ENCODE measurements around the gene S100P.

Gene S100P

DNA sequence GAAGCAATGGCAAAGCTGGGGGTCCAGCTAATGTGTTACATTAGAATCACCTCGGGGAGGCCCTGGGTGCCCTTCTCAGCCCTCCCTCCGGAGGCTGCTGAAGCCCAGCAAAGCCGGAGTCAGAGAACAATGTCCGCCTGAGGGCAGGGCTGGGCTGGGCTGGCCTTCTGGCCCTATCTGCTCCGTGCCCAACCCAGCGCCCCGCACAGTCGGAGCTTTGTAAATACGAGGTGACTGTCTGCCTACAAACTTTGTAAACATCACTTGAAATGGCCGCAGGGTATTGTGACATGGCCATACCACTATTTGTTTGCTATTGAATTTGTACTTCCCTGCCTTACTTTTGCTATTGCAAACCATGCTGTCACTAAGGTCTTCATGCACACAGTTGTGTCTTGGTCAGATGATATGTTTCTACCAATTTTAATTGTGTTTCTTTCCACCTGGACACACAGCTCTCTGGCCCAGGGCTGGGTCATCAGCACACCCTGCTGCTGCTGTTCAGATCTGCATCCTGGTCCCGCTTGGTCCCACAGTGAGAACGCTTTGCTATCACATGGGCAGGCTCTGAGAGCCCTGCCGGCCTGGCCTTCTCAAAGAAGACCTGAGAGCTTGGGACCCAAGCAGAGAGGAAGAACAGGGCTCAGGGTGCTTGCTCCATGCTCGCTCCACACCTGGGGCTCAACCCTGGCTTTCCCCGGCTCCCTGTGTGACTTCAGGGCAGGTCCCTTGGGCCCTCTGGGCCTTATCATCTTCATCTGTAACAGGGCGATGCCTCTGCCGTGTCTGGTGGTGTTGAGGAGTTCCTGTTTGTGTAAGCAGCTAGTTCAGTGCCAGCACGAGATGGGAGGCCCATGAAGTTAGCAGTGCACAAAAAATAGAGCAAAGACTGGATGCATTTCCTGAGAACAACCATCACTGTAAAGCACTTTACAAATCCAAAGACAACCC lies 2.3 kb downstream of the S100P start:
- H3K4me3 ChIP-seq (ENCODE audit: low read depth, low read length), result no peak overlapping the region

DNA sequence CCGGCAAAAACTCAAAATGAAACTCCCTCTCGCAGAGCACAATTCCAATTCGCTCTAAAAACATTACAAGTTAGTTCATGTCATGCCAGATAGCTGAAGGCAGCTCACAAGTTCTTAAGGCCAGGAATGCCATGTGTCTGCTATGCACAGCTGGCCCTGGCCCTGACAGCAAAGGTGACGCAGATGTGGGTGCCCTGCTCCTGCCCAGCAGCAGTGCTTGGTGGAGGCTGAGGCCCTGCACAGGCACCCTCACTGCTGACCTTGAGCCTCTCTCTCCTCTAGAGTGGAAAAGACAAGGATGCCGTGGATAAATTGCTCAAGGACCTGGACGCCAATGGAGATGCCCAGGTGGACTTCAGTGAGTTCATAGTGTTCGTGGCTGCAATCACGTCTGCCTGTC lies 2.9 kb downstream of the S100P start:
- H3K4me3 ChIP-seq (ENCODE audit: low read depth, low read length), result no peak overlapping the region

- H3K4me3 ChIP-seq (ENCODE audit: low read depth, low read length), result no peak overlapping the region
Measured at GRCh38 chr4:6697131-6697530, 3.5 kb downstream of the S100P start.

- H3K4me3 ChIP-seq (ENCODE audit: low read depth, low read length), result no peak overlapping the region
Measured at GRCh38 chr4:6699388-6699787, 5.7 kb downstream of the S100P start.

- H3K4me3 ChIP-seq (ENCODE audit: low read depth, low read length), result no peak overlapping the region
Measured at GRCh38 chr4:6699903-6700302, 6.2 kb downstream of the S100P start.

DNA sequence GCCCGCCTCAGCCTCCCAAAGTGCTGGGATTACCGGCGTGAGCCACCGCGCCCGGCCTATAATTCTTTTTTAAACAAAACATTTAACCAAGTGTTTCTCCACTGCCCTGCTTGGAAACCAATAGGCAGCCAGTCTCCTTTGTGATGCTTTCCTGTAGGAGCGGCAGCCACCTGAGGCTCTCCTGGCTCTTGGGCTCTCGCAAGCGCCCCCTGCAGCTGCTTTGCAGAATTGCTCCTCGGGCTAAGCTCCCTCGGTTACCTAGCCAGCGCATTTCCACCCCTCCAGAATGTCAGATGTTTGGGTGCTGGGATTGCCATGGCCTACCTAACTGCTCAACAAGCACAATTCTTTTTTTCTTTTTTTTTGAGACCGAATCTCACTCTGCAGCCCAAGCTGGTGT lies 7.7 kb downstream of the S100P start:
- H3K4me3 ChIP-seq (ENCODE audit: low read depth, low read length), result no peak overlapping the region

GRCh38 chr4:6702761-6703160 lies 9.1 kb downstream of the S100P start:
- no peak overlapping the region for H3K4me3 ChIP-seq (ENCODE audit: low read depth, low read length)

DNA sequence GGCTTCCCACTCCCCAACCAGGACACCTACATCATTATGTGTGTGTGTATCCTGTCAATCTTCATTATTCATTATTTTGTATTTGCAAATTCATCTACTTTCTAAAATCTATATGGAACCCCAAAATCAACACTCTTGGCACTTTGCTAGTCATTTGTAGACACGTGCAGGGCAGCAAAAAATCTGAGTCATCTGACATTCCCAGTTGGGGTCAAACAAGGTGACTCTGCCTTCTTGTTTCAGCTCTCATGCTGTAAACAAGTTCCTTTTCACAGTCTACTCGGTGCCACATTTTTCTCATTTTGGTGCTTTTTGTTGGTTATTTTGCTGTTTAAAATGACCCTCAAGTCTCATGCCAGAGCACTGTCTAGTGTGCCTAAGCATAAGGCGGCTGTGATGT lies 10.1 kb downstream of the S100P start:
- H3K4me3 ChIP-seq (ENCODE audit: low read depth, low read length), result no peak overlapping the region

GRCh38 chr4:6705646-6706045 lies 12.0 kb downstream of the S100P start:
- H3K4me3 ChIP-seq (ENCODE audit: low read depth, low read length), result no peak overlapping the region

DNA sequence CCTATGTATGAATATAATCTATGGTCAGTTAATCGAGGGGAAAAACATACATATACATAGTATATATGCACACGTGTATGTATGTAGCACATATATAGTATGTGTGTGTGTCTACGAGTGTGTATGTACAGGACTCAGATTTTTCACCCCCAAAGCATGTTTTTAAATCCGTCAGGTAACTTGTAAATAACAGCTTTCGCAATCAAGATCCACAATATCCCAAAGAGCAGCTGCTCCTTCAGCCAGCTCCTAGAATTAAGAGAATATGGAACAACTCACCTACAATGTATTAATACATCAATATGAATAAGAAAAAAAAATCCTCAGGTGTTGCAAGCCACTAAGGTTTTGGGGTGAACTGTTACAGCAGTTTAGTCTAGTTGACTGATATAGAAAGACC lies 12.5 kb downstream of the S100P start:
- no peak overlapping the region for H3K4me3 ChIP-seq (ENCODE audit: low read depth, low read length)

GRCh38 chr4:6709230-6710114 lies 15.8 kb downstream of the S100P start, which contains the start of gene MRFAP1L1:
MRFAP1L1 (minus strand) TSS chr4:6709865; CDS start chr4:6709629, 236 bp downstream.
- H3K4me3 ChIP-seq (ENCODE audit: low read depth, low read length), result peak within 1 kb of the TSS; percentile 93

DNA sequence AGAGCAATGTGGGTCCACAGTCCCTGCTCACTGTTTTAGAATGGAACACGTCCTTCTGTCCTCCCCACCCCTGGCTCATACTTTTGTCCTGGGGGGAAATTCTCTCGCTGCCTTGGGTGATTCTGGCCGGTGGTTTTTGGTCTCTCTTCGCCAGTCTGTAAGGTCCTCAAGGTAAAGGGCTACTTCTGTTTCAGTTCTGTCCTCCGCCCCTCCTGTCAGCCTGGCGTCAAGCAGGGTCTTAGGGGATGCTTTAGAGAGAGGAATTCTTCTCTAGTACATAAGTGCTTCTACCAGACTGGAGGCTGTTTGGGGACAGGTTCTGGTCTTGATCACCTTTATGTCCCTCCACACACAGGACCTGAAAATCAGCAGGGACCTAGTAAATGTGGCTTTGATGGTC lies 16.6 kb downstream of the S100P start:
- H3K4me3 ChIP-seq (ENCODE audit: low read depth, low read length), result peak overlapping the region; percentile 48

DNA sequence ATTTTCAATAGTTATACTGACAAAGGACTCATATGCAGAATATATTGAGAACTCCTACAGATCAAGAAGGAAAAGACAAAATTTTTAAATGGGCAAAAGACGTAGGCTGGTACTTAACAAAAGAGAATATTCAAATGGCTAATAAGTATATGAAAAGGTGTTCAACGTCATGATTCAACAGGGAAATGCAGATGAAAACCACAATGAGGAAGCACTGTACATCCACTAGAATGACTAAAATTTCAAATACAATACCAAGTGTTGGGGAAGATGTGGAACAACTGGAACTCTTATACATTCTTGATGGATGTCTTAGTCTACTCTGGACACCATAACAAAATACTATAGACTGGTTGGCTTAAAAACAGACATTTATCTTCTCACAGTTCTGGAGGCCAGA lies 17.3 kb downstream of the S100P start:
- no peak overlapping the region for H3K4me3 ChIP-seq (ENCODE audit: low read depth, low read length)

DNA sequence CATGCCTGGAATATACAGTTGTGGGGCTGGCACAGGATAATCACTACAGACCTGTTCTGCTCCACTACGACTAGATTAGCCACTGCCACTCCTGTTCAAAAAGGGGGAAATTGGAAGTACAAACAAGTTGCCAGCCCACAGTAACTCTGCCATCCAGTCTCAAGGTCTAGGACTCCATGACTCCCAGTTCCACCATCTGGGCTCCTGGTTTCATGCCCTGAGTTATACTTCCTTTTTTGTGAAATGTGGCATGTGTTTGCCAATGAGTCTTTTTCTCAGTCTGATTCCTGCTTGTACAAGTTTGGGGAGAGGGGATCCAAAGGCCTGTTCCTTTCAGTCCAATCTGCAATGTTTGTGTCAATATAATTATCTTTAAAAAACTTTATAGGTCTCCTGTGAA lies 21.3 kb downstream of the S100P start:
- no peak overlapping the region for H3K4me3 ChIP-seq (ENCODE audit: low read depth, low read length)

DNA sequence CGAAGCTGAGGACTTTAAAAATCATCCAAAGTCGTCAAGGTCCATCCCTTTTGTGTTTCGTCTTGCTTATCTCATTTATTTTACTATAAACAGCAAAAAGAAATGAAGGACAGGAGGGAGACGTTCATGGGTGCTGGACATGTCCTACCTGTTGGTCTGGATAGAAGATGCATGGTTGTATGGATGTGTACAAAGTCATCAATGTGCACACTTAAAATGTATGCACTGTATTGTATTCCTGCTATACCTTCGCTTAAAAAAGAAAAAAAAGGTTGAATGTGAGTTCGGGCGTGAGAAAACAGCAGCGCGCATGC lies 22.0 kb downstream of the S100P start:
- peak overlapping the region; percentile 78 for H3K4me3 ChIP-seq (ENCODE audit: low read depth, low read length)

DNA sequence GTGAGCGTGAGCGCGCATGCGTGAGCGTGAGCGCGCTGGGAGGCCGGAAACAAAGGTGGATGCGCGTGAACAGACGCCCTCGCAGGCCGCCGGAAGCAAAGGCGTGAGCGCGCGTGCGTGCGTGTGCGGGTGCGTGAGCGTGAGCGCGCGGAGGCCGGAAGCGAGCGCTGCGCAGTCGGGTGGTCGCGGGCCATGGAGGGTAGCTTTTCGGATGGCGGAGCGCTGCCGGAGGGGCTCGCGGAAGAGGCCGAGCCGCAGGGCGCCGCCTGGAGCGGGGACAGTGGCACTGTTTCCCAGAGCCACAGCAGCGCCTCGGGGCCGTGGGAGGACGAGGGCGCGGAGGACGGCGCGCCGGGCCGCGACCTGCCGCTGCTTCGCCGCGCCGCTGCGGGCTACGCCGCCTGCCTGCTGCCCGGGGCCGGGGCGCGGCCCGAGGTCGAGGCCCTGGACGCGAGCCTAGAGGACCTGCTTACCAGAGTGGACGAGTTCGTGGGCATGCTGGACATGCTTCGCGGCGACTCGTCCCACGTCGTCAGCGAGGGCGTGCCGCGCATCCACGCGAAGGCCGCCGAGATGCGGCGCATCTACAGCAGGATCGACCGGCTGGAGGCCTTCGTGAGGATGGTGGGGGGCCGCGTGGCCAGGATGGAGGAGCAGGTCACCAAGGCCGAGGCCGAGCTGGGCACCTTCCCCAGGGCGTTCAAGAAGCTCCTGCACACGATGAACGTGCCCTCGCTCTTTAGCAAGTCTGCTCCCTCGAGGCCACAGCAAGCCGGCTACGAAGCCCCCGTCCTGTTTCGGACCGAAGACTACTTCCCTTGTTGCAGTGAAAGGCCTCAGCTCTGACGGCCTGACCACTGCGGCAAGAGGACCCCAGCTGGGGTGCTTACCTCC lies 22.6 kb downstream of the S100P start, which contains the start of gene BLOC1S4:
Gene BLOC1S4, plus strand, starts transcription at position 157 of the 894 bp plus-strand sequence. Its CDS starts 36 bp downstream, at position 193.
- peak within 1 kb of the TSS; percentile 78 for H3K4me3 ChIP-seq (ENCODE audit: low read depth, low read length)

DNA sequence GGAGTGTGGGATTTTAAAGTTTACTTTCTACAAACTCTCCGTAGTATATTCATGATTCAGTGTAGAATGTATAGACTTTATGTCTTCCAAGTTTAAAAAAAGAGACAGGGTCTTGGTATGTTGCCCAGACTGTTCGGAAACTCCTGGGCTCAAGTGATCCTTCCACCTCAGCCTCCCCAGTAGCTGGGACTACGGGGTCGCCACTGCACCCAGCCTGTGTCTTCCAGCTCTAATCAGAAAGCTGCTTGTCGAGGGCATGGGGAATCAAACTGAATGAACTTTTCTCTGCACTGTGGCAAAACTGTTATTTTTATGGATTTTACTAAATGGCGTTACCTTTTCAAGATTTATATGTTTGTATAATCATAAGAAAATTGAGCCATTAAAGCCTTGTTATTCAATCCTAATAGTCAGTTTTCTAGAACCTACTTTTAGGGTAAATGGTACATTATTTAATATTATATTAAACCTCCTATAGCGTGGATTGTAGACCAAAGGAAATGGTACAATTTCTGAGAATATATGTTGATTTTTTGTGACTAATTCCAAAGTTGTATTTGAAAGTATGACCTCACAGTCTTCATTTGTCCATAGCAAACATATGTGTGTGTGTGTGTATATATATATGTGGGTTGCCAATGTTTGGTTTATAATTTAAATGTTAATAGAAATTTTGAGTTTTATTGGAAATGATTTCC lies 23.4 kb downstream of the S100P start:
- H3K4me3 ChIP-seq (ENCODE audit: low read depth, low read length), result peak overlapping the region; percentile 78

DNA sequence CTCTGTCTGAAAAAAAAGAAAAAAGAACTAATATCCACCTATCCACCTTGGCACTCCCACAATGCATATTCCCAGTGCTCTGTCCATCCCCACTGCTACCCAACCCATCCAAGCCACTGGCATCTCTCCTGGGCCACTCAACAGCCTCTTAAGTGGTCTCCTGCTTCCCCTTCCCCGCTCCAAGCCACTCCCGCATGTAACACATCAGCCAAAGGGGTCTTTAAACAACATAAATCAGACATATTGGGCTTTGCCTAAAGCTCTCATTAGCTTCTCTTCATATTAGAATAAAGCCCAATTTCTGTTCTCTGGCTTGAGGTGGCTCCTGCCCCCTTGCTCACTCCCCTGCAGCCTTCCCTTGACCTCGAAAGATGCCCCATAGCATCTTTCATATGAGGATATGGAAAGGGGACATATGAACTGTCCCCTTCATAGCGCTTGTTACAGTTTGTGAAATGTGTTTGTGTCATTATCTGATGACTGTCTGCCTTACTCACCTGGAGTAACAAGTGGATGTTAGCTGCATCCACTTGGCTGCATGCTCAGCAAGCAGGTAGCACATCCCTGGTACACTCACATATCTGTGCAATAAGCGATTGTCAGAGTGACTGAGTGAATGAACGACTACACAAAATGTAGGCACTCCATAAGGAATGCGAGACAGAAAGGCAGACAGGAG lies 25.4 kb downstream of the S100P start:
- H3K4me3 ChIP-seq (ENCODE audit: low read depth, low read length), result no peak overlapping the region

- H3K4me3 ChIP-seq (ENCODE audit: low read depth, low read length), result no peak overlapping the region
Measured at GRCh38 chr4:6719611-6720179, 26.0 kb downstream of the S100P start.
